Keratinocyte (primary cell): Measurements from ENCODE around the gene AKR1D1. TPM values are rescaled to one million over a fixed set of nuclear protein-coding genes. Genes with fewer than 3 reads are reported as not detected.

Experiments used
- DNase-seq: peaks from one replicate; pipeline ENCODE4 v3.0.0-alpha.2; 2011; ENCODE audit warnings: low read depth, missing footprints, low spot score
- FAIRE-seq: peaks from 2 replicates; lab custom pipeline; 2011; peaks lifted over from hg19 to GRCh38; lab: Jason Lieb, UNC
- H2AFZ ChIP-seq: 2 replicates; pipeline ENCODE4 v1.6.0; 2012; ENCODE audit warnings: low read length, control low read depth, inconsistent platforms; ENCODE audit not compliant: control insufficient read depth
- H3K27ac ChIP-seq: 2 replicates; pipeline ENCODE4 v1.5.1; 2011; ENCODE audit warnings: low read length; ENCODE audit not compliant: control insufficient read depth, insufficient read depth
- H3K27me3 ChIP-seq: 3 replicates; pipeline ENCODE4 v1.6.0; 2011; ENCODE audit warnings: low read length; ENCODE audit not compliant: control insufficient read depth, insufficient read depth; ENCODE audit errors: extremely low read depth
- H3K36me3 ChIP-seq, 2 experiments: 2 replicates in 1 of 2; 3 replicates in 1 of 2; pipeline ENCODE4 v1.5.1; 2011; ENCODE audit warnings: low read length in 2 of 2, mild to moderate bottlenecking in 1 of 2; ENCODE audit not compliant: control insufficient read depth in 2 of 2, insufficient read depth in 2 of 2; ENCODE audit errors: extremely low read depth in 1 of 2
- H3K4me1 ChIP-seq: 3 replicates; pipeline ENCODE4 v1.5.1; 2011; ENCODE audit warnings: low read length; ENCODE audit not compliant: control insufficient read depth, insufficient read depth; ENCODE audit errors: extremely low read depth
- H3K4me2 ChIP-seq: 3 replicates; pipeline ENCODE4 v1.6.0; 2011; ENCODE audit warnings: low read depth, low read length; ENCODE audit not compliant: control insufficient read depth, insufficient read depth; ENCODE audit errors: extremely low read depth
- H3K4me3 ChIP-seq, 3 experiments: fragments of 200-600 bp in 1 of 3; sonication (generic) in 1 of 3; 2 replicates in 2 of 3; 3 replicates in 1 of 3; pipeline ENCODE4 v1.5.1; 2011 to 2016; ENCODE audit warnings: low read length in 3 of 3, mild to moderate bottlenecking in 3 of 3, control low read depth in 2 of 3, inconsistent platforms in 1 of 3, low read depth in 1 of 3, mixed read lengths in 1 of 3, mixed run types in 1 of 3, moderate library complexity in 1 of 3; ENCODE audit not compliant: control insufficient read depth in 2 of 3, insufficient read depth in 2 of 3; ENCODE audit errors: extremely low read depth in 1 of 3
- H3K79me2 ChIP-seq: 2 replicates; pipeline ENCODE4 v1.6.0; 2012; ENCODE audit warnings: low read length; ENCODE audit not compliant: control insufficient read depth, insufficient read depth
- H3K9ac ChIP-seq: 3 replicates; pipeline ENCODE4 v1.6.0; 2011; ENCODE audit warnings: low read length; ENCODE audit not compliant: control insufficient read depth, insufficient read depth; ENCODE audit errors: extremely low read depth
- H3K9me1 ChIP-seq: 3 replicates; pipeline ENCODE4 v1.6.0; 2011; ENCODE audit warnings: low read length; ENCODE audit not compliant: control insufficient read depth, insufficient read depth; ENCODE audit errors: extremely low read depth
- H3K9me3 ChIP-seq: 2 replicates; pipeline ENCODE4 v1.5.1; 2012; ENCODE audit warnings: low read depth, low read length; ENCODE audit not compliant: control insufficient read depth
- H4K20me1 ChIP-seq: 3 replicates; pipeline ENCODE4 v1.6.0; 2011; ENCODE audit warnings: low read length; ENCODE audit not compliant: control insufficient read depth, insufficient read depth; ENCODE audit errors: extremely low read depth
- CTCF ChIP-seq, 3 experiments: IDR thresholded peaks in 1 of 3; conservative IDR thresholded peaks in 1 of 3; optimal IDR thresholded peaks in 1 of 3; 2 replicates in 2 of 3; 3 replicates in 1 of 3; pipeline versions ENCODE3 to v1.5.1; 2011; ENCODE audit warnings: low read length in 3 of 3, mild to moderate bottlenecking in 3 of 3, moderate library complexity in 2 of 3, control low read depth in 1 of 3, inconsistent platforms in 1 of 3; ENCODE audit not compliant: insufficient read depth in 2 of 3; ENCODE audit errors: extremely low read depth in 1 of 3
- EZH2 ChIP-seq: IDR thresholded peaks from one replicate; pipeline ENCODE4 v1.6.1; 2012; ENCODE audit warnings: inconsistent platforms, mild to moderate bottlenecking, low read length, moderate library complexity
- dilution Hi-C: fragments of 300-500 bp; cut with MboI; formaldehyde crosslinking; loops from one replicate; pipeline ENCODE4 v1.7.0; 2020; ENCODE audit warnings: low sequenced_read_pairs; ENCODE audit not compliant: extremely low pct_ligation_motif_present
- polyA plus RNA-seq, 5 experiments: library from polyadenylated mRNA; depleted of rRNA in 3 of 5; stranded (reverse) in 3 of 5; stranded (forward) in 1 of 5; unstranded in 1 of 5; fragments of >200 nt; gene quantifications; 1 replicate in 1 of 5; 2 replicates in 3 of 5; 3 replicates in 1 of 5; pipeline versions ENCODE4 v1.2.1 to v1.2.3, GENCODE V29; 2011 to 2012; ENCODE audit warnings: missing spikeins in 2 of 5, low read depth in 1 of 5, low replicate concordance in 1 of 5

The AKR1D1 gene
- polyA plus RNA-seq, 1 donor (not counting 4 experiments of a cell fraction or from before 2014, with no cell fraction given): not detected

GRCh38 chr7:138030679-138031351 is 45.4 kb upstream of the AKR1D1 start:
- Histone ChIP-seq H3K27ac (no peak overlapping the region), H3K9me1 (no peaks in the 10 kb centered on the region), H2AFZ (no peak overlapping the region), H3K4me3 (no peak overlapping the region), H3K27me3 (no peaks in the 10 kb centered on the region), H3K4me1 (no peaks in the 10 kb centered on the region), H3K4me2 (no peak overlapping the region), H3K36me3 (no peaks in the 10 kb centered on the region), H3K79me2 (no peaks in the 10 kb centered on the region), H3K9me3 (no peaks in the 10 kb centered on the region), H4K20me1 (no peaks in the 10 kb centered on the region), H3K9ac (no peak overlapping the region)
- FAIRE-seq (no peak), DNase-seq (no peak)
- no peak for TF ChIP-seq EZH2
- dilution Hi-C loops: no loop called here

- TF ChIP-seq CTCF (optimal IDR thresholded peaks at IDR 0.05 in 1 of 3, IDR thresholded peaks at IDR 0.05 in 1 of 3, conservative IDR thresholded peaks at IDR 0.05 in 1 of 3; ENCODE audit: extremely low read depth in 1 of 3, insufficient read depth in 2 of 3, low read length in 3 of 3) (no peak), EZH2 (no peak)
- dilution Hi-C loops: no loop called here
- H3K4me2 ChIP-seq: no peak overlapping the region
These were observed 44.1 kb upstream of the AKR1D1 start for GRCh38 chr7:138032186-138032585.

GRCh38 chr7:138032770-138033169 is 43.5 kb upstream of the AKR1D1 start:
- no peaks in the 10 kb centered on the region for H3K79me2 ChIP-seq
- no peak overlapping the region for H3K27ac ChIP-seq
- H3K4me1 ChIP-seq: no peaks in the 10 kb centered on the region
- no peaks in the 10 kb centered on the region for H3K27me3 ChIP-seq
- DNase-seq (no peak), FAIRE-seq (no peak)
- H3K9me3 ChIP-seq: no peaks in the 10 kb centered on the region
- H3K4me3 ChIP-seq: no peak overlapping the region
- dilution Hi-C loops: no loop called here
- no peaks in the 10 kb centered on the region for H4K20me1 ChIP-seq
- no peaks in the 10 kb centered on the region for H3K9me1 ChIP-seq
- no peak overlapping the region for H3K4me2 ChIP-seq
- H3K36me3 ChIP-seq: no peaks in the 10 kb centered on the region
- TF ChIP-seq EZH2 (no peak), CTCF (optimal IDR thresholded peaks at IDR 0.05 in 1 of 3, IDR thresholded peaks at IDR 0.05 in 1 of 3, conservative IDR thresholded peaks at IDR 0.05 in 1 of 3; ENCODE audit: extremely low read depth in 1 of 3, insufficient read depth in 2 of 3, low read length in 3 of 3) (no peak)
- no peak overlapping the region for H3K9ac ChIP-seq
- no peak overlapping the region for H2AFZ ChIP-seq

More at GRCh38 chr7:138032186-138032585, 44.1 kb upstream of the AKR1D1 start:
- Histone ChIP-seq H3K9me1 (no peaks in the 10 kb centered on the region), H3K27ac (no peak overlapping the region), H3K27me3 (no peaks in the 10 kb centered on the region), H3K79me2 (no peaks in the 10 kb centered on the region), H3K36me3 (no peaks in the 10 kb centered on the region), H2AFZ (no peak overlapping the region), H3K4me3 (no peak overlapping the region), H3K9me3 (no peaks in the 10 kb centered on the region), H3K4me1 (no peaks in the 10 kb centered on the region), H3K9ac (no peak overlapping the region), H4K20me1 (no peaks in the 10 kb centered on the region)
- DNase-seq: no peak
- FAIRE-seq: no peak
